CD4-positive, alpha-beta T cell treated with Interleukin-17A for 1 hour (primary cell): ENCODE measurements around the gene FOXQ1.
"Not testable (repeated sequence)": the region's sequence is repeated elsewhere in the genome, so short reads cannot be mapped to it uniquely, and the experiment has no call there.

Source experiments
- DNase-seq: peaks from one replicate; pipeline ENCODE4 v3.0.0-alpha.2; 2020

Gene FOXQ1

DNA sequence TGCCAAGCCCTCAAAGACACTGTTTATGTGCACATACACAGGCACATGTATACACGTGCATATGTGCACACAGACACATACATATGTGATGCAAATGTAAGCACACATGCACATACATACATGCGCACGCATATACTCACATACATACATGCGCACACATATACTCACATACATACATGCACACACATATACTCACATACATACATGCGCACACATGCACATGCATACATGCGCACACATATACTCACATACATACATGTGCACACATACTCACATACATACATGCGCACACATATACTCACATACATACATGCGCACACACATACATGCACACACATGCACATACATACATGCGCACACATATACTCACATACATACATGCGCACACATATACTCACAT lies 20.5 kb upstream of the FOXQ1 start:
- DNase-seq, result no peak

- DNase-seq, result no peak
Observed at GRCh38 chr6:1295420-1295819, 16.5 kb upstream of the FOXQ1 start.

DNA sequence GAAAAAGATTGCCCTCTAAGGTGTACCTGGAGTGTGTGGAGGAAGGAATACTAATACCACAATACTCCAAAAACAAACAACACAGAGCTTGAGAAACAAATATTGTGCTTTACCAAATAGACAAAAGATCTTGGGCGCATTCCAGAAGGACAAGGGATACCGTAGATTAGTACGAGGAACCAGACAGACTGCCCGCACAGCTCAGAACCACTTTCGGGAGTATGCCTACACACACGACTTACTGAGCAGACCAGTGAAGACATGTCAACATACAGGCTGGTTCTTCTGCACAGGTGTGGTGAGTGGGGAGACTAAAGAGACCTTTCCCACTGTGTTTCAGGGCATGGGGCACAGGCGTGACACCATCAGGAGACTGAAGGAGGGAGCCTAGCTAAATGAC lies 15.8 kb upstream of the FOXQ1 start:
- no peak for DNase-seq

DNA sequence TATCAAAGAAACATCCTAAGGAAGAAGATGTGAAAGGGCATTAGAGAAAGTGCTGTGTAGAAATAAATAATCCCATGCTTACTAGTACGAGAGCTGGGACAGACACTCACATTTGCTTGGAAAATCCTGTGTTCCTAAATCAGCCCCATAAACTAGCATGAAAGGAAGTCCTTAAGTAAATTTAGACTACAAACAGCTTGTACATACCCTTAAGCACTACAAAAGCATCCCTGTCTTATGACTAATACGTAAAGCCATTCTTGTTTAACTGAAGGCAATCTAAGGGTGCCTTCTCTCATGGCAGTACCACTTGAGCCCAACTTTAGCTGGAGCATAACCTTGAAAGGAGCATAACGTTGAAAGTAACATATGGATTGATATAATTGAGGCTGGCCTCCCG lies 15.4 kb upstream of the FOXQ1 start:
- no peak for DNase-seq

GRCh38 chr6:1297746-1298145 lies 14.2 kb upstream of the FOXQ1 start:
- no peak for DNase-seq

GRCh38 chr6:1298768-1299167 lies 13.1 kb upstream of the FOXQ1 start:
- no peak for DNase-seq

DNA sequence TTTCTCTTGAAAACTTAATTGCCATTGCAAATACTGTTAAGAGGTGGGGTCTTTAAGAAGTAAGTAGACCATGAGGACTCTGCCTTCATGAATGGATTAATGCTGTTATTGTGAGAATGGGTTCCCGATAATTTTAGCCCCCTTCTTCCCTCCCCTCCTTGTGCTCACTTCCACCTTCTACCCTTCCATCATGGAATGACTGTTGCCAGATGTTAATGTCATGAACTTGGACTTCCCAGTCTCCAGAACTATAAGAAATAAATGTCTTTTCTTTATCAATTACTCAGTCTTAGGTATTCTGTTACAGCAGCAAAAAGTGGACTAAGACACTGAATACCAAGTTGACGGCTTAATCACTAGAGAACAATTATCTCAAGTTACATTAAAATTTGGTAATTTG lies 5.8 kb upstream of the FOXQ1 start:
- no peak for DNase-seq

GRCh38 chr6:1309366-1309765 lies 2.5 kb upstream of the FOXQ1 start:
- no peak for DNase-seq

- DNase-seq, result no peak
Observed at GRCh38 chr6:1310628-1311399, 1.1 kb upstream of the FOXQ1 start.

GRCh38 chr6:1312203-1312472 lies 240 bp downstream of the FOXQ1 start:
- DNase-seq, result no peak

DNA sequence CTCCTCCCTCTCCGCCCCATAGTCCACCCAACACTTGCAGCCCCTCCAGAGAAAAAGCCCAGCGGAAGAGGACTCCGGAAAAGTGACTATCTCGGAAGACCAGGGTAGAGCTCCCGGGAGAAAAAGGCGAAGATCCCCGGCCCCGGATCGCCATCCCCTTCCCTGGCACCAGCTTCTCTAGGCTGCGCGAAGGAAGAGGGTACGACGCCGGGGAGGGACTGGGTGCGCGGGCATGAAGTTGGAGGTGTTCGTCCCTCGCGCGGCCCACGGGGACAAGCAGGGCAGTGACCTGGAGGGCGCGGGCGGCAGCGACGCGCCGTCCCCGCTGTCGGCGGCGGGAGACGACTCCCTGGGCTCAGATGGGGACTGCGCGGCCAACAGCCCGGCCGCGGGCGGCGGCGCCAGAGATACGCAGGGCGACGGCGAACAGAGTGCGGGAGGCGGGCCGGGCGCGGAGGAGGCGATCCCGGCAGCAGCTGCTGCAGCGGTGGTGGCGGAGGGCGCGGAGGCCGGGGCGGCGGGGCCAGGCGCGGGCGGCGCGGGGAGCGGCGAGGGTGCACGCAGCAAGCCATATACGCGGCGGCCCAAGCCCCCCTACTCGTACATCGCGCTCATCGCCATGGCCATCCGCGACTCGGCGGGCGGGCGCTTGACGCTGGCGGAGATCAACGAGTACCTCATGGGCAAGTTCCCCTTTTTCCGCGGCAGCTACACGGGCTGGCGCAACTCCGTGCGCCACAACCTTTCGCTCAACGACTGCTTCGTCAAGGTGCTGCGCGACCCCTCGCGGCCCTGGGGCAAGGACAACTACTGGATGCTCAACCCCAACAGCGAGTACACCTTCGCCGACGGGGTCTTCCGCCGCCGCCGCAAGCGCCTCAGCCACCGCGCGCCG lies 822 bp downstream of the FOXQ1 start:
- no peak for DNase-seq

DNA sequence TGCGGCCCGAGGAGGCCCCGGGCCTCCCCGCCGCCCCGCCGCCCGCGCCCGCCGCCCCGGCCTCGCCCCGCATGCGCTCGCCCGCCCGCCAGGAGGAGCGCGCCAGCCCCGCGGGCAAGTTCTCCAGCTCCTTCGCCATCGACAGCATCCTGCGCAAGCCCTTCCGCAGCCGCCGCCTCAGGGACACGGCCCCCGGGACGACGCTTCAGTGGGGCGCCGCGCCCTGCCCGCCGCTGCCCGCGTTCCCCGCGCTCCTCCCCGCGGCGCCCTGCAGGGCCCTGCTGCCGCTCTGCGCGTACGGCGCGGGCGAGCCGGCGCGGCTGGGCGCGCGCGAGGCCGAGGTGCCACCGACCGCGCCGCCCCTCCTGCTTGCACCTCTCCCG lies 1.5 kb downstream of the FOXQ1 start:
- no peak for DNase-seq

DNA sequence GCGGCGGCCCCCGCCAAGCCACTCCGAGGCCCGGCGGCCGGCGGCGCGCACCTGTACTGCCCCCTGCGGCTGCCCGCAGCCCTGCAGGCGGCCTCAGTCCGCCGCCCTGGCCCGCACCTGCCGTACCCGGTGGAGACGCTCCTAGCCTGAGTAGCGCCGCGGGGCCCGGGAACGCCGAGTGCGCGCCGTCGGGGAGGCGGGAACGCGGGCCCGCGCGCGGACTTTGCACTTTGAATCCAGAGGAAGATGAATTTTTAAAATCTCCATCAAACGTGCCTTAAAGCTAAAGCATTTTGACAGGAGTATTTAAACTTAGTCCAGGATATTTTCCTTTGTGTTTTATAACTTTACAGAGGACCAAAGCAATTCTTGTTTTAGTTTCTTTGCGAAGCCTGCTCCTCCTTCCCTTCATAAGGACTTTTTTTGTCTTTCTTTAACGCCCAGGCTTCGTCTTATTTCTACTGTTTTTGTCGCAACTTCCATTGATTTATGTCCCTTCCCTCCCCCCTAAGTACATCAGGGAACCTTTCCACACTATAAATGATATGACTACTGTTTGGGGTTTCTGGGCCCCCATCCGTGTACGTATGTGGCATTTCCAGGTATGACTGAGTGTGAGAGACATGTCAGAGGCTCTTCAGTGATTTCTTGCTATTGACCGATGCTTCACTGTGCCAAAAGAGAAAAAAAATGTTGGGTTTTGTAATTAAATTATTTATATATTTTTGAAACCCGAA lies 2.0 kb downstream of the FOXQ1 start:
- DNase-seq, result no peak

GRCh38 chr6:1314617-1315016 lies 2.7 kb downstream of the FOXQ1 start:
- no peak for DNase-seq

DNA sequence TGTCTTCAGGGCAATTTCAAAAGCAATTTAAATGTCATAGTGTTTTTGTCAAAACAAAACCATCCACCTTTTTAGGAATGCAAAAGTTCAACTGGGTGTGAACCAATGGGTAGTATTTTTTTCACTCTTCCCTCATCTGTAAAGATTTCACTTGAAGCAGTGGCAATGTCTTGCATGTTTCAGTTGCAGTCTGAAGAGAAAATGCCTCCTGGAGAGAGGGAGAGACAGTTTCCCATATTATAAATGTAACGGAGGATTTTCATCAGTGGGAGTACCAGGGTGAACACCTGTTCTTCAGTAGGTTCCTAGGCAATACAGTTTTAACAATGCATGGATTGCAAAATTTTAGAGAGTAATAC lies 3.3 kb downstream of the FOXQ1 start:
- DNase-seq, result no peak

- no peak for DNase-seq
Observed at GRCh38 chr6:1315560-1316386, 3.9 kb downstream of the FOXQ1 start.

- DNase-seq, result no peak
Observed at GRCh38 chr6:1316489-1316971, 4.6 kb downstream of the FOXQ1 start.

GRCh38 chr6:1317302-1317815 lies 5.5 kb downstream of the FOXQ1 start:
- no peak for DNase-seq

DNA sequence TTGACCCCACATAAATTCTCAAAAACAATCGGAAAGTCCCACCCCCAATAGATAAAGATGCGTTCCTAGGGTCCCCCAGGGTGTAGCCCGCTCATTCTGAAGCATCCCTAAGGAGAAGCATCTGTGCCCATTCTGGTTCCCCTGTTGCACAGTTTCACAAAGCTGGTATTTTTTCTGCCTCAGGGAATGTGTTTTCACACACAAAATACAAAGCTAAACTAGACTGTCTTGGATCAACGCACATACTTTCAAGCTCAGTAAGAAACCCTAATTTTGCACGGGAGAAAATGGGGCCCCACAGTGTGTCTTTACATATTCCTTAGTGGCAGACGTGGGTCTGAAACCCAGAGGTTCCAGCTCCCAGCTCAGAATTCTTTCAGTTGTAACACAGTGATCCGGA lies 6.1 kb downstream of the FOXQ1 start:
- no peak for DNase-seq

DNA sequence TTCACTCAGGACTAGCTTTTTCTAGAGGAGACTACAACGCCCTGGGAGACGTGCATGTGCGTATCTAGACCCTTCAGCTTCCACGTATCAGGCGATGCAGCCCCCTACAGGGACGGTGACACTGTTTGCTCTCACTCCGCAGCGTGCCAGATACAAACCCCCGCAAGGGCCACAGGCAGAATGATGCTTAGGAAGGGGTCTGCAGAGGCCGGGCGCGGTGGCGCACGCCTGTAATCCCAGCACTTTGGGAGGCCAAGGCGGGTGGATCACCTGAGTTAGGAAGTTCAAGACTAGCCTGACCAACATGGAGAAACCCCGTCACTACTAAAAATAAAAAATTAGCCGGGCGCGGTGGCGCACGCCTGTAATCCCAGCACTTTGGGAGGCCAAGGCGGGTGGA lies 6.7 kb downstream of the FOXQ1 start:
- DNase-seq, result not testable (repeated sequence)

GRCh38 chr6:1321738-1322137 lies 9.8 kb downstream of the FOXQ1 start:
- no peak for DNase-seq

- no peak for DNase-seq
Observed at GRCh38 chr6:1322156-1322555, 10.3 kb downstream of the FOXQ1 start.
